Keratinocyte (primary cell): ENCODE data around the gene FAM83G.

ENCODE experiments used
- CTCF ChIP-seq, 3 experiments: IDR thresholded peaks in 1 of 3; conservative IDR thresholded peaks in 1 of 3; optimal IDR thresholded peaks in 1 of 3; 2 replicates in 2 of 3; 3 replicates in 1 of 3; pipeline versions ENCODE3 to v1.5.1; 2011; ENCODE audit warnings: low read length in 3 of 3, mild to moderate bottlenecking in 3 of 3, moderate library complexity in 2 of 3, control low read depth in 1 of 3, inconsistent platforms in 1 of 3; ENCODE audit not compliant: insufficient read depth in 2 of 3; ENCODE audit errors: extremely low read depth in 1 of 3
- EZH2 ChIP-seq: IDR thresholded peaks from one replicate; pipeline ENCODE4 v1.6.1; 2012; ENCODE audit warnings: inconsistent platforms, mild to moderate bottlenecking, low read length, moderate library complexity

DNA sequence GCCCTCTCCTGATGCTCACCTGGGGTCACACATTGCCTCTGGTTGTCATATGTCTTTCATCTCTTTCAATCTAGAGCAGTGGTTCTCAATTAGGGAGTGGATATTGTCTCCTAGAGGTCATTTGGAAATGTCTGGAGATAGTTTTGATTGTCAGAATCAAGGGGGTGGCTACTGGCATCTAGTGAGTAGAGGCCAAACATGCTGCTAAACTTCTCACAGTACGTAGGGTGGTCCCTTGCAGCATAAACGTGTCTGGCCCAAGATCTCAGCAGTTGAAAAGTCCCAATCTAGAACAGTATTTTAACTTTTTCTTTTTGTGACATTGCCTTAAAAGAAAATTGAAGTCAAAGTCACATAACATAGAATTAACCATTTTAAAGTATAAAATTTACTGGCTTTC, 83.1 kb downstream of the FAM83G start:
- no peak for TF ChIP-seq CTCF (optimal IDR thresholded peaks at IDR 0.05 in 1 of 3, IDR thresholded peaks at IDR 0.05 in 1 of 3, conservative IDR thresholded peaks at IDR 0.05 in 1 of 3; ENCODE audit: extremely low read depth in 1 of 3, insufficient read depth in 2 of 3, low read length in 3 of 3)
- no peak for TF ChIP-seq EZH2
